Upper lobe of left lung (tissue), 6 donors: ENCODE measurements around the gene KLKB1. TPM values are rescaled to one million over a fixed set of nuclear protein-coding genes. Genes with fewer than 3 reads are reported as not detected.

ENCODE experiments used
- ATAC-seq, 2 donors: fragments of 200-7000 bp; cut with Tn5 transposase; one replicate each; pipeline ENCODE4 v1.9.1; 2022; ENCODE audit warnings: mild to moderate bottlenecking in 2 of 2, moderate library complexity in 2 of 2; ENCODE audit not compliant: low FRiP score in 2 of 2
- DNase-seq, 2 donors: peaks; one replicate each; pipeline ENCODE4 v3.0.0-alpha.2; 2019 to 2020
- H3K27ac ChIP-seq, 4 donors: fragments of 200-600 bp; sonication (generic); one replicate each; pipeline ENCODE4 v1.5.1; 2016 to 2019
- H3K27me3 ChIP-seq, 4 donors: fragments of 200-600 bp; sonication (generic); one replicate each; pipeline ENCODE4 v1.5.1; 2017 to 2019
- H3K36me3 ChIP-seq, 4 donors: fragments of 200-600 bp; sonication (generic); one replicate each; pipeline ENCODE4 v1.5.1; 2016 to 2019
- H3K4me1 ChIP-seq, 4 donors: fragments of 200-600 bp; sonication (generic); one replicate each; pipeline ENCODE4 v1.5.1; 2018 to 2019
- H3K4me3 ChIP-seq, 4 donors: fragments of 200-600 bp; sonication (generic); one replicate each; pipeline ENCODE4 v1.5.1; 2017 to 2019; ENCODE audit warnings: mild to moderate bottlenecking in 2 of 4, moderate library complexity in 1 of 4
- H3K9me3 ChIP-seq, 4 donors: fragments of 200-600 bp; sonication (generic); one replicate each; pipeline ENCODE4 v1.5.1; 2018 to 2019
- EP300 ChIP-seq, 4 donors: sonication (generic); formaldehyde crosslinking; IDR thresholded peaks; one replicate each; pipeline ENCODE4 v1.5.1; 2017; ENCODE audit warnings: antibody characterized with exemption in 4 of 4, control low read depth in 2 of 4
- POLR2A ChIP-seq, 4 donors: fragments of 450-650 bp; IDR thresholded peaks; one replicate each; pipeline ENCODE4 v1.5.1; 2016 to 2017; ENCODE audit warnings: antibody characterized with exemption in 4 of 4, mild to moderate bottlenecking in 2 of 4
- POLR2AphosphoS5 ChIP-seq, 2 donors: sonication (generic); formaldehyde crosslinking; IDR thresholded peaks; one replicate each; pipeline ENCODE4 v1.5.1; 2017; ENCODE audit warnings: antibody characterized with exemption in 2 of 2
- WGBS, 2 donors: methylation state at CpG; one replicate each; pipeline ENCODE4 v1.1.5; 2017 to 2018; 5-methylcytosine and 5-hydroxymethylcytosine counted together
- total RNA-seq, 6 donors: library from RNA; depleted of rRNA in 4 of 6; stranded (reverse); fragments of >200 nt in 4 of 6; gene quantifications; one replicate each; pipeline versions ENCODE4 v1.1.0 to v1.2.1, GENCODE V29; 2016 to 2021
- TF ChIP-seq, protein P1 (sequence below), 6 experiments: fragments of 450-650 bp in 4 of 6; fragments of 200-600 bp in 2 of 6; sonication (generic) in 2 of 6; IDR thresholded peaks; one replicate each; pipeline ENCODE4 v1.5.1; 2016 to 2019; ENCODE audit warnings: antibody characterized with exemption in 6 of 6
- donor health status: DM: no; HTN: no; CAD: no; lungs with moderate emphysema.
- donor health status: DM: no; HTN: yes; CAD: no; lungs with severe emphysema.

The KLKB1 gene
- total RNA-seq, 6 donors from 2014 or later, result 0.40 to 4.7 (median 0.89) TPM; not detected in 1

DNA sequence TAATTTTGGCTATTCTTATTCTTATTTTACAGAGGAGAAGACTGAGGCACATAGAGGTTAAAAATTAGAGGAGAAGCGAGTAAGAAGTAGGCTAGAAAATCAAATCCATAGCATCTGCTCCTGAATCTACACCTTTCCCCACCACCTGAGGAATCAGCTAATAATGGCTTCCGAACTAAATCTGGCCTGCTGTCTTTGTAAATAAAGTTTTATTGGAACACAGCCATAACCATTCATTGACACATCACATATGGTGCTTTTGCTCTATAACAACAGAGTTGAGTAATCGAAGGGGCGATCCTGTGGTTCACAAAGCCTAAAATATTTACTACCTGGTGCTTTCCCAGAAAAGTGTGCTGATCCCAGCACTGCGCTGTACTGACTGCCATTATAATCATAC, 76.9 kb downstream of the KLKB1 start:
- H3K4me1 ChIP-seq, result peaks cover 0 to 9% (median 0%) of the 10 kb centered on the region in 4 donors
- ATAC-seq, result no peak

DNA sequence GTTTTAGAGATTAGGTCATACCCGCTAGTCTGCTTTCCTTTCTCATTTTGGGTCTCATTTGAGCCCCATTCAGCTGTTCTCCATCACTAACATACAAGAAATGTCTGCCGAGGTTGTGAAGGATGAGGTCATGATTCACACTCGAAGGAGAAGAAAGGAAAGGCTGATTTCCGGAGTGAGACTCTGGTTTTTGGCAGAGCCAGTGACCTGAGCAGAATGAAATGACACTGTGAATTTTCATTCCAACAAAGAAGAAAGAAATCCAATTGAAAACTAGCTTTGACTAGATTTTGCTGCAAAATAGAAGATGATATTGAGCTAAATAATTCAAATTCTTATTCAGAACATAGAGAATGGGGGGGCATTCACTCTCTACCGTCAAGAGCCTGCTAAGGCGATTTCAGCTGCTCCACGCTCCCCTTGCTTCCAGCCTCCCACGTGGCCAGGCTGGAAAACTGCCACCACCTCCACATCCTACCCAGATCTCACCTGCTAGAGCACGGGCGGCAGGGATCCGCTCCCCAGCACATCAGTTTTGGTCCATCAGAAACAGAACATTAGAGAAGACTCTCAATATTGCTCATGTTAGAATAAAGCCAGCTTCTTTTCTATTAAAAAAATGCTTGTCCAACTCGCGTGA, 77.7 kb downstream of the KLKB1 start:
- Histone ChIP-seq H3K9me3 (no peaks in the 10 kb centered on the region), H3K27ac (no peak overlapping the region), H3K4me1 (peaks cover 0 to 9% (median 0%) of the 10 kb centered on the region in 4 donors), H3K4me3 (no peak overlapping the region), H3K36me3 (no peaks in the 10 kb centered on the region), H3K27me3 (no peaks in the 10 kb centered on the region)
- WGBS, 2 donors, result 65 to 72% methylated on average over 13 of the region's 13 CpGs
- no peak for TF ChIP-seq EP300 (IDR thresholded peaks at IDR 0.05)
- no peak for TF ChIP-seq POLR2A (IDR thresholded peaks at IDR 0.05)
- TF ChIP-seq POLR2AphosphoS5 (IDR thresholded peaks at IDR 0.05), result no peak
- ATAC-seq, result no peak
- no peak for DNase-seq

More for the DNA sequence above, 76.9 kb downstream of the KLKB1 start:
- Histone ChIP-seq H3K36me3 (no peaks in the 10 kb centered on the region), H3K9me3 (no peaks in the 10 kb centered on the region), H3K4me3 (no peak overlapping the region), H3K27ac (no peak overlapping the region), H3K27me3 (no peaks in the 10 kb centered on the region)
- DNase-seq, result no peak
- TF ChIP-seq, protein P1, sequence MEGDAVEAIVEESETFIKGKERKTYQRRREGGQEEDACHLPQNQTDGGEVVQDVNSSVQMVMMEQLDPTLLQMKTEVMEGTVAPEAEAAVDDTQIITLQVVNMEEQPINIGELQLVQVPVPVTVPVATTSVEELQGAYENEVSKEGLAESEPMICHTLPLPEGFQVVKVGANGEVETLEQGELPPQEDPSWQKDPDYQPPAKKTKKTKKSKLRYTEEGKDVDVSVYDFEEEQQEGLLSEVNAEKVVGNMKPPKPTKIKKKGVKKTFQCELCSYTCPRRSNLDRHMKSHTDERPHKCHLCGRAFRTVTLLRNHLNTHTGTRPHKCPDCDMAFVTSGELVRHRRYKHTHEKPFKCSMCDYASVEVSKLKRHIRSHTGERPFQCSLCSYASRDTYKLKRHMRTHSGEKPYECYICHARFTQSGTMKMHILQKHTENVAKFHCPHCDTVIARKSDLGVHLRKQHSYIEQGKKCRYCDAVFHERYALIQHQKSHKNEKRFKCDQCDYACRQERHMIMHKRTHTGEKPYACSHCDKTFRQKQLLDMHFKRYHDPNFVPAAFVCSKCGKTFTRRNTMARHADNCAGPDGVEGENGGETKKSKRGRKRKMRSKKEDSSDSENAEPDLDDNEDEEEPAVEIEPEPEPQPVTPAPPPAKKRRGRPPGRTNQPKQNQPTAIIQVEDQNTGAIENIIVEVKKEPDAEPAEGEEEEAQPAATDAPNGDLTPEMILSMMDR (IDR thresholded peaks at IDR 0.05), result no peak
- no peak for TF ChIP-seq POLR2AphosphoS5 (IDR thresholded peaks at IDR 0.05)
- no peak for TF ChIP-seq POLR2A (IDR thresholded peaks at IDR 0.05)
- TF ChIP-seq EP300 (IDR thresholded peaks at IDR 0.05), result no peak
- WGBS, 2 donors, result 85 to 95% methylated on average over 5 of the region's 5 CpGs

DNA sequence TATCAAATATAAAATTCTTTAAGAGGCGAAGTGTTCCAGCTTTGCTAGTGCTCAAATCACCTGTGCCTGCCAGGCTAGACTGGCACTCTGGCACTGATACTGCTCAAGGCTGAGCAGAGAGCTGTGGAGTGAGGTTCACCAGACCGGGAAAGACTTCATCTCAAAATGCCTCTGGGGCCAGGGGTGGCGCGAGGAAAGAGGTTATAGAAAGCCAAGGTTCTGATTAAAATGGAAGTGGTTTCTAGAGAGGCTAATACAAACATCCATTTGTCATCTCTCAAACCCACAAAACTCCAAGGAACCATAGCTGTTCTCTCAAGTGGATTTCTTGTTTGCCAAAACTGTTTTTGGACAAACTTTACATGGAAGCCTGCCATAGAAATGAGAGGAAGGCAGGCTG, 80.2 kb downstream of the KLKB1 start:
- Histone ChIP-seq H3K4me3 (no peak overlapping the region), H3K27me3 (no peaks in the 10 kb centered on the region), H3K36me3 (no peaks in the 10 kb centered on the region), H3K9me3 (no peaks in the 10 kb centered on the region), H3K27ac (no peak overlapping the region), H3K4me1 (peaks cover 0 to 9% (median 0%) of the 10 kb centered on the region in 4 donors)
- ATAC-seq (peak; percentile 42 to 80), DNase-seq (peak in 1 of 2 donors; percentile 49)
- WGBS, 2 donors, result 35 to 58% methylated on average over 4 of the region's 4 CpGs
- TF ChIP-seq POLR2AphosphoS5 (IDR thresholded peaks at IDR 0.05), result no peak
- no peak for TF ChIP-seq POLR2A (IDR thresholded peaks at IDR 0.05)
- no peak for TF ChIP-seq EP300 (IDR thresholded peaks at IDR 0.05)
- TF ChIP-seq, protein P1 (IDR thresholded peaks at IDR 0.05), result no peak

DNA sequence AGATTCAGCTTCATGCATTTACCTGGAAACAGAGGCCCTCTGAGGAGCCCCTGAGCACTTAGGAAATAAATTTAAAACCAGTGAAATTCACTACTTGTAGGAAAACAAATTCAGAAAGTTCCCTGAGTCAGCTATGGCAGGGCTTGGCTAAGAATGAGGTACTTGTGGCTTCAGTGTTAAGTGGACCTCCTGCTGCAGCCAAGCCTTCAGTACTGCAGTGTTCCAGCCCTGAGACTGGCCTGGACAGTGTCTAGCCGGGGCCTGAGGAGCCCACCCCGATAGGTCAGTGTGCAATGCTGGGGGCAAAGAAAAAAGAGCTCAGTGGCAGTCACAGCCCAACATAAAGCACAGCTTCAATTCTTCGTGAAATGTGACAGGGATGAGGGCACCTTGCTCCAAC, 80.6 kb downstream of the KLKB1 start:
- no peak overlapping the region for H3K4me3 ChIP-seq
- H3K27ac ChIP-seq, result no peak overlapping the region
- no peaks in the 10 kb centered on the region for H3K9me3 ChIP-seq
- WGBS, 2 donors, result 40 to 50% methylated on average over 3 of the region's 3 CpGs
- peaks cover 0 to 9% (median 0%) of the 10 kb centered on the region in 4 donors for H3K4me1 ChIP-seq
- no peaks in the 10 kb centered on the region for H3K36me3 ChIP-seq
- TF ChIP-seq POLR2AphosphoS5 (IDR thresholded peaks at IDR 0.05), result no peak
- TF ChIP-seq, protein P1 (IDR thresholded peaks at IDR 0.05), result no peak
- TF ChIP-seq EP300 (IDR thresholded peaks at IDR 0.05), result no peak
- TF ChIP-seq POLR2A (IDR thresholded peaks at IDR 0.05), result no peak
- H3K27me3 ChIP-seq, result no peaks in the 10 kb centered on the region
- peak in 1 of 2 donors; percentile 38 for DNase-seq
- ATAC-seq, result peak; percentile 51 to 78

Other genes starting within 250 kb of the KLKB1 start
- 10 to 100 TPM in 4 of 6 donors, 1 to 10 TPM in 2; 1.9 to 20.0 (median 14.4) TPM for gene TLR3, start 158.4 kb upstream of the KLKB1 start, total RNA-seq
- 10 to 100 TPM; 11.0 to 43.5 (median 19.2) TPM for gene FAM149A, start 122.8 kb upstream of the KLKB1 start, total RNA-seq
- 10 to 100 TPM; 30.7 to 44.7 (median 33.1) TPM for gene CYP4V2, start 35.9 kb upstream of the KLKB1 start, total RNA-seq
- gene F11, start 38.7 kb downstream of the KLKB1 start, total RNA-seq, result 10 to 100 TPM in 1 of 6 donors, 1 to 10 TPM in 5; 5.6 to 39.8 (median 7.3) TPM